Heart left ventricle (tissue), 13 donors: ENCODE data around the gene S100A4.
"Not testable (repeated sequence)": the region's sequence is repeated elsewhere in the genome, so short reads cannot be mapped to it uniquely, and the experiment has no call there.

Source experiments
- CTCF ChIP-seq, 12 donors: fragments of 200-600 bp; sonication (generic) in 4 of 12; IDR thresholded peaks; one replicate each; pipeline versions ENCODE4 v1.5.0 to v1.8.0; 2018 to 2022; ENCODE audit warnings: antibody characterized with exemption in 12 of 12, mild to moderate bottlenecking in 5 of 12
- POLR2A ChIP-seq, 2 donors: fragments of 450-650 bp; IDR thresholded peaks; one replicate each; pipeline ENCODE4 v1.6.1; 2017; ENCODE audit warnings: antibody characterized with exemption in 2 of 2, mild to moderate bottlenecking in 2 of 2, moderate library complexity in 2 of 2
- donor health status: ischemic (EF 13 %, LVEDD 7.1; RV severe dilation, severe dysfunction).
- donor health status: DM: no; HTN: yes; CAD: no.
- donor health status: DM: no; HTN: no; CAD: no.
- donor health status: ischemic (EF 25% LVEDD 6.9; RV normal size, moderate dysfunction).
- donor health status: ischemic (EF 25% LVEDD 5.7; RV mildly dilated, moderate dysfunction).
- donor health status: ischemic (EF 35%, LVEDD 5.7; RV mildly dilated, moderate dysfunction).
- donor health status: nonischemic (EF 11% LVEDD 7.7; RV severe dilation, severe dysfunction).
- donor health status: DM: yes; HTN: yes; CAD: no.
- donor health status: PGD.
- donor health status: ischemic (EF 29% LVEDD 5.4; RV normal size, mild dysfunction).
- donor health status: nonischemic (EF 23%, LVEDD 6.1; RV moderate dilation, normal function).

- not testable (repeated sequence) for TF ChIP-seq CTCF, POLR2A (IDR thresholded peaks at IDR 0.05)
Measured at GRCh38 chr1:153583514-153583913, 37.9 kb upstream of the S100A4 start.
